Central memory CD8-positive, alpha-beta T cell (primary cell): ENCODE measurements around the gene OSR1.
A peak's percentile ranks its signal among the peaks of the same experiment; 100 is the strongest.

Experiments
- ATAC-seq: fragments of 150-1000 bp; cut with Tn5 transposase; replicated peaks from 2 replicates; pipeline ENCODE4 v1.10.0; 2022; ENCODE audit warnings: mild to moderate bottlenecking, moderate FRiP score, moderate number of reproducible peaks; ENCODE audit not compliant: poor library complexity, severe bottlenecking; ENCODE audit errors: extremely low read depth
- DNase-seq, 2 donors: peaks; one replicate each; pipeline ENCODE4 v3.0.0; 2021; ENCODE audit warnings: low spot score in 2 of 2
- H3K27ac Mint-ChIP-seq: one replicate; pipeline ENCODE4 v1.8.0; 2022; ENCODE audit warnings: low read depth, mild to moderate bottlenecking, moderate library complexity, mixed read lengths
- H3K27me3 Mint-ChIP-seq: one replicate; pipeline ENCODE4 v1.8.0; 2022; ENCODE audit warnings: mixed read lengths
- H3K36me3 Mint-ChIP-seq: one replicate; pipeline ENCODE4 v1.8.0; 2022; ENCODE audit warnings: mild to moderate bottlenecking, moderate library complexity, mixed read lengths; ENCODE audit not compliant: insufficient read depth
- H3K4me1 Mint-ChIP-seq: one replicate; pipeline ENCODE4 v1.8.0; 2022; ENCODE audit warnings: mixed read lengths
- H3K4me3 Mint-ChIP-seq: one replicate; pipeline ENCODE4 v1.8.0; 2022; ENCODE audit warnings: mild to moderate bottlenecking, moderate library complexity, mixed read lengths
- H3K9me3 Mint-ChIP-seq: one replicate; pipeline ENCODE4 v1.8.0; 2022; ENCODE audit warnings: mixed read lengths

The OSR1 gene

DNA sequence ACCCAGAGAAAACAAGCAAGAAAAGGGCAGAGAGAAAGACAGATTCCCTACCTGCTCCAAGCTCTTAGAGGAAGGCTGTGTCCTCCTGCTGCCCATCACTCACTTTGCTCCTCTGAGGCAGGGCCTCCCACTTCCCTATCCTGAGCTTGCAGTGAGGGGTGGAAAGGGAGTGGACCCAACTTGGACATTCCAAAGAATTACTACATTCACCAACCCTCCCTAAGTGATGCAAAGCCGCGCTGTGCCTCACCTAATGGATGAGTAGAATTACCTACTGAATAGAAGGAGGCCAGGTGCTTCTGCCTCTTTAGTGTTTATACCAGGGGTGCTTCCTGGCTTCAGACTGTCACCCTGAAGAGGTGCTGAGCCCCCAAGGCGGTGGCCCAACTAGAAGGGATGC lies 5.6 kb upstream of the OSR1 start:
- Mint-ChIP-seq H3K36me3 (peaks cover 7% of the 10 kb centered on the region), H3K27ac (peak overlapping the region; percentile 88), H3K9me3 (no peaks in the 10 kb centered on the region), H3K27me3 (peaks cover 31% of the 10 kb centered on the region), H3K4me3 (peak overlapping the region; percentile 95), H3K4me1 (peaks cover 33% of the 10 kb centered on the region)
- ATAC-seq (no peak), DNase-seq (no peak)

DNA sequence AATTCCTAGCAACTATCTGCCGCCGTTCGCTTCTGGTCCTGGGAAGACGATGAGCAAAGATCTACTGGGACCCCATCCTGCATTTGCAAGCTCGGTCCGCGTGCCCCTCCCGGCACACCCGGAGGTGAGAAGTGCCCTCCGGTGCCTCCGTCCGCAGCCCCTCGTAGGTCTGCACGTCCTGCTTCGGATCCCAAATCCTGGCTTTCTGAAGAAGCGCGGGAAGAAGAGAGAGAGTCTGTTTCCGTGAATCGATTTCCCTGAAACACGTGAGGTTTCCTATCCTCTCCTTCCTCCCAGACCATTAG lies 5.0 kb upstream of the OSR1 start:
- no peak for ATAC-seq
- no peak for DNase-seq
- peak overlapping the region; percentile 95 for H3K4me3 Mint-ChIP-seq
- H3K4me1 Mint-ChIP-seq = peaks cover 33% of the 10 kb centered on the region
- no peaks in the 10 kb centered on the region for H3K9me3 Mint-ChIP-seq
- peak overlapping the region; percentile 88 for H3K27ac Mint-ChIP-seq
- H3K36me3 Mint-ChIP-seq = peaks cover 9% of the 10 kb centered on the region
- peaks cover 33% of the 10 kb centered on the region for H3K27me3 Mint-ChIP-seq

DNA sequence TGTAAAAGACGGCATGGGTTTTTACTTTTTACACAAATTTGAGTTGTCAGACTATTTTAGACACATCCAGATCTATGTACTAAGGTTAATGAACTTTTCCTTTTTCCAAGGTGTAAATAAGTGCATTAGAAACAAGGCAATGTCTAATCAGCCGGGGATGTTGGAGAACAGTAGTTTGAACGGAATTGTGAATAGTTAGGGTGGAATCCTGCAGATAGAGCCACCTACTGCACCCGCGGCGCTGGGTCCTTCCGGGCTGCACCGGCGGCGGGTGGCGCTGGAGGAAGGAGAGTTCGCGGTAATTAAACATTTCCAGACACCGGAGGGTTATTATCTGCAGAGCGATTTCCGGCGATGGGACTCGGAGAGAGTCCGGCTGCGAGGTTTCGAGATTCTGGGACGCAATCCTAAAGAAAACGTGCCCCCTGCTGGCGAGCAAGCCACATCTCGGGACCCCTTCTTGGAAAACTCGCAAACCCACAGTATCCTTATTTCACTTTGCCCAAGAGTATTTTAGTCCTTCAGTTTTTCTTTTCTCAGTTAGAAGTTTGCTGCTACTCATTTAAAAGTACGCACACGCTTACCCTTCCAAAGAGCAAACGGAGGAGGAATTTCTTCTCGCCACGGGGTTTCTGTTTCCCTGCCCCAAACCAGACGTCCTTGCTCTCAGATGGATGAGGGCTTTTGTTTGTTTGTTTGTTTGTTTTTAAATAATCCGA lies 4.5 kb upstream of the OSR1 start:
- peak; percentile 55 for ATAC-seq
- Mint-ChIP-seq H3K36me3 (peaks cover 9% of the 10 kb centered on the region), H3K27me3 (peaks cover 37% of the 10 kb centered on the region), H3K4me1 (peaks cover 36% of the 10 kb centered on the region), H3K27ac (peak overlapping the region; percentile 88), H3K9me3 (no peaks in the 10 kb centered on the region), H3K4me3 (peak overlapping the region; percentile 95)
- no peak for DNase-seq

DNA sequence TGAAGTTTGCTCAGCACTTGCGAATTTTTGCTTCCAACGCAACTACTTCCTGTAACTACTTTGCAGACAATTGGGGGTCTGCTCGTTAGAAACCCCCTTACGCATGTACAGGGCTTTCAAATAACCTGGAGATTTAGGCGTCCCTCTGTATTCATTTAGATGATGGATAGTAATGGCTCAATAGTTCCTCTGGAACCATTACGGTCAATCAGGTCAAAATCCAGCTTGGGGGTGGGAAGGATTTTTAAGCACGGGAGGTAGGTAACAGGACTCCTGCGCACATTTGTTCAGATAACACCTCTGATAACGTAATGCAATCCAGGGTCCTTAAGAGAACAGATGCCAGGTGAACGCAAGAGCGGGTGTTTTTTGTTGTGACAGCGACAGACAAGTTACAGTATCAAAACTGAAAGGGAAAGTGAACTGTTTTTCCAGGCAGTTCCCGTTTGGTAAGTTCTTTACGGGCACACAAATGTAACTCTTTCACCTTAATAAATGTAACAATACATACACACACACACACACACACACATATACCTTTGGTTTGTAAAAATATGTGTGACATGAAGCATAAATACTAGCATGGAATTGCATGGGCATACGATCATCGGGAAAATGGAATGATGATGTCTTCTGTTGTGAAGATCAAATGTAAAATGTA lies 3.8 kb upstream of the OSR1 start:
- H3K9me3 Mint-ChIP-seq = no peaks in the 10 kb centered on the region
- peaks cover 9% of the 10 kb centered on the region for H3K36me3 Mint-ChIP-seq
- H3K27ac Mint-ChIP-seq = peak overlapping the region; percentile 88
- ATAC-seq (peak; percentile 53), DNase-seq (no peak)
- H3K4me3 Mint-ChIP-seq = peak overlapping the region; percentile 95
- peaks cover 44% of the 10 kb centered on the region for H3K27me3 Mint-ChIP-seq
- H3K4me1 Mint-ChIP-seq = peaks cover 43% of the 10 kb centered on the region

DNA sequence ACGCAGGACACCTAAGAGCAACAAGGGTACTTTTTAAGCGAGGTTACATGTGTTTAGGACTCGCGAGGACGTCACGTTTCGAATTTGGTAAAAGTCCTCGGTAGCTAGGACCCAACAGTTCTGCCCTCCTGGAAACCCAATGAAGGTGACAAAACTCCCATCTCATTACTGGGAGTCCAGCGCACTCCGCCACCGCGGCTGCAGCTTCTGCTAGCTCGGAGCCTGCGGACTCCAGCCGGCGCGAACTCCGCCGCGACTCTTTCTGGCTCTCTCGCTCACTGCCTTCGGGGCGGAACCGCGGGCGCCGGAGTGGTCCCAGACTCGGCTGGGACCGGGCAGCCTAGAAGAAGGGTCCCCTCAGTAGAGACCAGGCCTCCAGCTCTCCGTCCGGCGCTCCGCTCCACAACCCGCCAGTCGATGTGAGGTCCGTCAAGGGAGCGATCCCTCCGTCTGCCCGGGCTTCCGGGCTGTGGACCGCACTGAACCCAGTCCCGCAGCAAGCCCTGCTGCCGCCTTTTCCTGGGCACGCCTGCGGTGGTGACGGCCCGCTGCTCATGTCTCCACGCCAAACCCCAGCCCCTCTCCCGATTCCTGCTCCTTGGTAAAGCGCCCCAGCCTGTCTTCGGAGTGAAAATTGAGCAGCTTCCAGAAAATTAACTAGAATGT lies 3.0 kb upstream of the OSR1 start:
- no peaks in the 10 kb centered on the region for H3K9me3 Mint-ChIP-seq
- peak overlapping the region; percentile 88 for H3K27ac Mint-ChIP-seq
- DNase-seq (no peak), ATAC-seq (no peak)
- peaks cover 51% of the 10 kb centered on the region for H3K27me3 Mint-ChIP-seq
- H3K36me3 Mint-ChIP-seq = peaks cover 9% of the 10 kb centered on the region
- peaks cover 51% of the 10 kb centered on the region for H3K4me1 Mint-ChIP-seq
- H3K4me3 Mint-ChIP-seq = peak overlapping the region; percentile 95

DNA sequence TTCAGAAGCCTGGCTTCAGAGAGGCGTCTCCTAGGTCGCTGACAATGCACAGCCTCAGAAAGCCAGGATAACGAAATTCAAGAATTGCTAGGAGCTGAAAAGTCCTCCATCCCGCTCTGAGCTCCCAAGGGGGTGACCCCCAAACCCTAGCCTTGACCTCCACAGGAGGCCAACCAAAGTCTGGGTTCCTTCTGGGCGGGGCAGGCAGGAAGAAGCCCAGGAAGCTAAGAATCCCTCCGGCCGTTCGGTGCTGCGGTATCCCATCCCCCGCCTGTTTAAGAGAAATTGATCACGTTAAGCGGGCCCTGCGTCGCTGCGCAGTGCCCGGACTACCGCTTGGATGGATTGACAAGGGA lies 2.5 kb upstream of the OSR1 start:
- peaks cover 56% of the 10 kb centered on the region for H3K4me1 Mint-ChIP-seq
- peaks cover 56% of the 10 kb centered on the region for H3K27me3 Mint-ChIP-seq
- ATAC-seq (no peak), DNase-seq (no peak)
- H3K36me3 Mint-ChIP-seq = peaks cover 12% of the 10 kb centered on the region
- no peaks in the 10 kb centered on the region for H3K9me3 Mint-ChIP-seq
- peak overlapping the region; percentile 88 for H3K27ac Mint-ChIP-seq
- H3K4me3 Mint-ChIP-seq = peak overlapping the region; percentile 95

GRCh38 chr2:19360266-19360965 lies 2.0 kb upstream of the OSR1 start:
- DNase-seq (no peak), ATAC-seq (no peak)
- no peaks in the 10 kb centered on the region for H3K9me3 Mint-ChIP-seq
- H3K4me3 Mint-ChIP-seq = peak overlapping the region; percentile 95
- peaks cover 12% of the 10 kb centered on the region for H3K36me3 Mint-ChIP-seq
- no peak overlapping the region for H3K27ac Mint-ChIP-seq
- peaks cover 56% of the 10 kb centered on the region for H3K4me1 Mint-ChIP-seq
- peaks cover 62% of the 10 kb centered on the region for H3K27me3 Mint-ChIP-seq

DNA sequence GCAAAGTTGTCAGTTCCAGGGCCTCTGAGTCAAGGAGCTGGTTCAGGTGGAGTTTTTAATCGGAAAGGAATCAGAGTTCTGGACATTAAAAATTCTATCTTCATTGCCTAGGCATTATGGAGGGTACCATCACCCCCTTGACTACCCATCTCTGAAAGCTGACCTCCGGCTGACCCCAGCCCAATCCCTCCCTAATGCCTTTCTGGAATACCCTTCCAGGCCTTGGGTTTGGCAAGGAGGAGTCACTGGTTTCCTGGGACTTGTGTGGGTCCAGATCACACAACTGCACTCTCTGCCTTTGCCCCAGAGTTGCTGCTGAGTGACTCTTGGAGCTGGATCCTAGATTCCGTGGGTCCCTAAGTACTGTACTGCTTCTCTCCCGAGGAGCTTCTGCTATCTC lies 1.0 kb upstream of the OSR1 start:
- Mint-ChIP-seq H3K27ac (no peak overlapping the region), H3K4me3 (no peak overlapping the region)
- no peak for DNase-seq

GRCh38 chr2:19359021-19359357 lies 566 bp upstream of the OSR1 start:
- Mint-ChIP-seq H3K36me3 (peaks cover 14% of the 10 kb centered on the region), H3K4me1 (peaks cover 52% of the 10 kb centered on the region), H3K4me3 (peak overlapping the region; percentile 66), H3K27ac (no peak overlapping the region), H3K27me3 (peaks cover 76% of the 10 kb centered on the region), H3K9me3 (no peaks in the 10 kb centered on the region)
- ATAC-seq (no peak), DNase-seq (no peak)

More for the DNA sequence above, 1.0 kb upstream of the OSR1 start:
- Mint-ChIP-seq H3K27me3 (peaks cover 71% of the 10 kb centered on the region), H3K9me3 (no peaks in the 10 kb centered on the region), H3K4me1 (peaks cover 56% of the 10 kb centered on the region), H3K36me3 (peaks cover 12% of the 10 kb centered on the region)
- ATAC-seq = no peak

GRCh38 chr2:19357402-19358241 lies 801 bp downstream of the OSR1 start:
- H3K4me3 Mint-ChIP-seq = peak overlapping the region; percentile 66

DNA sequence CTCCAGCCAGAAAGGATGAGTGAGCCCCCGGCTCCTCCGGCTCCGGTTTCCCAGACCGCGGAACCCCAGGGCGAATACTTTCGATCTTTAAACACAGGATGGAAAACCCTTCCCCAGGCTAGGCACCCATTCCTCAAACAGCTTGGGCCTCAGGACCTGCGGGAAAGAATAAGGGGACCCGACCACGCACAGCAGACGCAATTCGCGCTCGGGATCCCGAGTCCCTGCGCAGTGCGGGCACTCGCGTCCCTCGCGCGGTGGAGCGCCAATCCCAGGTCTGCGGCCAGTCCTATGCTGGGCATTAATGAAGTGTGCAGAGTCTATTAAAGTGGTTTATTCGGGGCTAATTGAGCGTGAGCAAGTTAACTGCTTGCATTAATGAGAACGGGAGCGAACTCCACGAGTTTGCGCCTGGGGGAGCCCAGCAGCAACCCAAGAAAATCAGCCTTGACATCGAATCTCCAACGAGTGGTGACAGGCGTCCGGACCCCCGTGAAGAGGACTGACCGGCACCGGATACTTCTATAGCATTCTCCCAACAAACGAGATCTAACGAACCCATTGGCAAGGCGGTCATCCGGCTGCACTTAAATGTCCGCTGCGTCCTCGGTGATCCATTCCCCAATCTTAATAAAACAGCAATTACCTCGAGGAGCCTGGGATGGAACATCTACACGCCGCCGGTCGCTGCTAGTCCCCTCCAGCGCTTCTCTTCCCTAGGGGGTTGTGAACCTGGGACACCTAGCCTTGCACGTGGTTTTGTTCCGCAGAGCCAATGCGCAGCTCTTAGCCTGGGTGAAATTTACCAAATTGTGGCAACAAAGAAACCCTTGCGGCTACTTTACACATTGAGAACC lies 1.6 kb downstream of the OSR1 start:
- no peak for DNase-seq

More at GRCh38 chr2:19357402-19358241, 801 bp downstream of the OSR1 start:
- Mint-ChIP-seq H3K27ac (no peak overlapping the region), H3K27me3 (peaks cover 90% of the 10 kb centered on the region), H3K9me3 (no peaks in the 10 kb centered on the region), H3K36me3 (peaks cover 9% of the 10 kb centered on the region), H3K4me1 (peaks cover 38% of the 10 kb centered on the region)
- no peak for DNase-seq
- no peak for ATAC-seq

More for the DNA sequence above, 1.6 kb downstream of the OSR1 start:
- Mint-ChIP-seq H3K27ac (no peak overlapping the region), H3K4me3 (peak overlapping the region; percentile 66), H3K4me1 (peaks cover 30% of the 10 kb centered on the region), H3K36me3 (peaks cover 10% of the 10 kb centered on the region), H3K27me3 (peaks cover 95% of the 10 kb centered on the region), H3K9me3 (no peaks in the 10 kb centered on the region)
- no peak for ATAC-seq
